ENCODE measurements around the gene STX5.
"Not testable (repeated sequence)": the region's sequence is repeated elsewhere in the genome, so short reads cannot be mapped to it uniquely, and the experiment has no call there.

Gene STX5

GRCh38 chr11:62830904-62831519 lies 839 bp downstream of the STX5 start:
- Histone ChIP-seq H3K4me3 (replicated peaks; ENCODE audit: insufficient read depth, low read length) (peak overlapping the region; percentile 94), H3K27me3 (ENCODE audit: insufficient read depth, poor library complexity, severe bottlenecking) (no peaks in the 10 kb centered on the region), H3K27ac (replicated peaks) (peak overlapping the region; percentile 92)
- no peak for DNase-seq (ENCODE audit: low read depth in 1 of 2, low spot score in 1 of 2)
- no peak for TF ChIP-seq GABPA (IDR thresholded peaks at IDR 0.05; ENCODE audit: low read depth)
- TF ChIP-seq SPI1 (IDR thresholded peaks at IDR 0.05; ENCODE audit: borderline replicate concordance, low read depth), result no peak
- TF ChIP-seq REST (IDR thresholded peaks at IDR 0.05; ENCODE audit: insufficient replicate concordance, low read depth), result no peak
- TF ChIP-seq POLR2AphosphoS5 (IDR thresholded peaks at IDR 0.05; ENCODE audit: low read depth), result no peak
- TF ChIP-seq CTCF (IDR thresholded peaks at IDR 0.05; ENCODE audit: insufficient read depth, low read length), result no peak

- H3K4me3 ChIP-seq (replicated peaks; ENCODE audit: insufficient read depth, low read length); H3K27me3 ChIP-seq (ENCODE audit: insufficient read depth, poor library complexity, severe bottlenecking); H3K27ac ChIP-seq (replicated peaks); DNase-seq (ENCODE audit: low read depth in 1 of 2, low spot score in 1 of 2): not testable (repeated sequence)
Observed at GRCh38 chr11:62828130-62828529, 3.7 kb downstream of the STX5 start.

- DNase-seq (ENCODE audit: low read depth in 1 of 2, low spot score in 1 of 2), result no peak
- H3K27me3 ChIP-seq (ENCODE audit: insufficient read depth, poor library complexity, severe bottlenecking), result no peaks in the 10 kb centered on the region
- H3K4me3 ChIP-seq (replicated peaks; ENCODE audit: insufficient read depth, low read length), result no peak overlapping the region
- no peak overlapping the region for H3K27ac ChIP-seq (replicated peaks)
- TF ChIP-seq GABPA (IDR thresholded peaks at IDR 0.05; ENCODE audit: low read depth), result no peak
- TF ChIP-seq POLR2AphosphoS5 (IDR thresholded peaks at IDR 0.05; ENCODE audit: low read depth), result no peak
- TF ChIP-seq REST (IDR thresholded peaks at IDR 0.05; ENCODE audit: insufficient replicate concordance, low read depth), result no peak
- no peak for TF ChIP-seq CTCF (IDR thresholded peaks at IDR 0.05; ENCODE audit: insufficient read depth, low read length)
- no peak for TF ChIP-seq SPI1 (IDR thresholded peaks at IDR 0.05; ENCODE audit: borderline replicate concordance, low read depth)
Observed at GRCh38 chr11:62823677-62824076, 8.2 kb downstream of the STX5 start.

GRCh38 chr11:62817129-62817528 lies 14.7 kb downstream of the STX5 start:
- H3K27me3 ChIP-seq (ENCODE audit: insufficient read depth, poor library complexity, severe bottlenecking), result no peaks in the 10 kb centered on the region
- H3K4me3 ChIP-seq (replicated peaks; ENCODE audit: insufficient read depth, low read length), result no peak overlapping the region
- peak overlapping the region; percentile 82 for H3K27ac ChIP-seq (replicated peaks)
- DNase-seq (ENCODE audit: low read depth in 1 of 2, low spot score in 1 of 2), result no peak
- TF ChIP-seq REST (IDR thresholded peaks at IDR 0.05; ENCODE audit: insufficient replicate concordance, low read depth), result no peak
- no peak for TF ChIP-seq GABPA (IDR thresholded peaks at IDR 0.05; ENCODE audit: low read depth)
- no peak for TF ChIP-seq SPI1 (IDR thresholded peaks at IDR 0.05; ENCODE audit: borderline replicate concordance, low read depth)

Measured in HL-60 (cell line).